Measurements from ENCODE around the gene IGLL5.

GRCh38 chr22:22937894-22938480 is 50.4 kb downstream of the IGLL5 start:
- TF ChIP-seq CTCF (IDR thresholded peaks at IDR 0.05): no peak
- no peak for TF ChIP-seq POLR2A (IDR thresholded peaks at IDR 0.05)
- no peak for TF ChIP-seq EP300 (IDR thresholded peaks at IDR 0.05)

Measured in ovary (tissue), 3 donors.